ENCODE data around the gene ARHGEF16. TPM values are rescaled to one million over a fixed set of nuclear protein-coding genes. Genes with fewer than 3 reads are reported as not detected.

ARHGEF16 gene
- total RNA-seq, 1 donor from 2014 or later: 11.3 TPM

DNA sequence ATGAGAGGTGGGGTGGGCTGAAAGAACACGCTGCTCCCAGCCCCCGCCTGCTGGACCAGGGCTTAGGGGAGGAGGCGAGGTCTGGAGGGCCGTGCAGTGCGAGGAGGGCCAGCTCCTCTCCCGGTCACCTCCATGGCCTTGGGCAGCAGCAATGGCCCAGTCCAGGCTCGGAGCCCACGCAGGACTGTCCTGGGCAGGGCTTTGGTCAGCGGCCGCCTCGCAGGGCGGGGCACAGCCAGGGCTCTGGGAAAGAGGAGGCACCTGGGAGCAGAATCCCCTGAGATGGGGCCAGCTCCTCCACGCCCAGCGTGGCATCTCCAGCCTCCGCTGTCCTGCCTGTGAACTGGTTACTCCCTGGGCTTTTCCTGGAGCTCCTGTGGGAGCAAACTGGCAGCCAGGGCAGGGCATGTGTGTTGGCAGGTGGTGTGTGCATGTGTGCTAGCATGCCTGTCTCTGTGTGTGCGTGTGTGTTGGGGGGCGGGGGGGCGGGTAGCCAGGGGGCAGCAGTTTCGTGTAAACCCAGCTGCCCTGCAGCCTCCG lies 27.4 kb downstream of the ARHGEF16 start:
- no peaks in the 10 kb centered on the region for H3K4me1 Mint-ChIP-seq
- H3K36me3 Mint-ChIP-seq (ENCODE audit: low read depth): no peaks in the 10 kb centered on the region
- no peak overlapping the region for H3K27ac Mint-ChIP-seq (ENCODE audit: unreplicated experiment)
- H3K9me3 Mint-ChIP-seq: no peaks in the 10 kb centered on the region
- no peak for DNase-seq (ENCODE audit: low read depth, low spot score)
- no peak overlapping the region for H3K4me3 Mint-ChIP-seq
- TF ChIP-seq, protein P1, sequence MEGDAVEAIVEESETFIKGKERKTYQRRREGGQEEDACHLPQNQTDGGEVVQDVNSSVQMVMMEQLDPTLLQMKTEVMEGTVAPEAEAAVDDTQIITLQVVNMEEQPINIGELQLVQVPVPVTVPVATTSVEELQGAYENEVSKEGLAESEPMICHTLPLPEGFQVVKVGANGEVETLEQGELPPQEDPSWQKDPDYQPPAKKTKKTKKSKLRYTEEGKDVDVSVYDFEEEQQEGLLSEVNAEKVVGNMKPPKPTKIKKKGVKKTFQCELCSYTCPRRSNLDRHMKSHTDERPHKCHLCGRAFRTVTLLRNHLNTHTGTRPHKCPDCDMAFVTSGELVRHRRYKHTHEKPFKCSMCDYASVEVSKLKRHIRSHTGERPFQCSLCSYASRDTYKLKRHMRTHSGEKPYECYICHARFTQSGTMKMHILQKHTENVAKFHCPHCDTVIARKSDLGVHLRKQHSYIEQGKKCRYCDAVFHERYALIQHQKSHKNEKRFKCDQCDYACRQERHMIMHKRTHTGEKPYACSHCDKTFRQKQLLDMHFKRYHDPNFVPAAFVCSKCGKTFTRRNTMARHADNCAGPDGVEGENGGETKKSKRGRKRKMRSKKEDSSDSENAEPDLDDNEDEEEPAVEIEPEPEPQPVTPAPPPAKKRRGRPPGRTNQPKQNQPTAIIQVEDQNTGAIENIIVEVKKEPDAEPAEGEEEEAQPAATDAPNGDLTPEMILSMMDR (conservative IDR thresholded peaks at IDR 0.05): no peak
- H3K27me3 Mint-ChIP-seq (ENCODE audit: low read depth): peaks cover 2% of the 10 kb centered on the region

DNA sequence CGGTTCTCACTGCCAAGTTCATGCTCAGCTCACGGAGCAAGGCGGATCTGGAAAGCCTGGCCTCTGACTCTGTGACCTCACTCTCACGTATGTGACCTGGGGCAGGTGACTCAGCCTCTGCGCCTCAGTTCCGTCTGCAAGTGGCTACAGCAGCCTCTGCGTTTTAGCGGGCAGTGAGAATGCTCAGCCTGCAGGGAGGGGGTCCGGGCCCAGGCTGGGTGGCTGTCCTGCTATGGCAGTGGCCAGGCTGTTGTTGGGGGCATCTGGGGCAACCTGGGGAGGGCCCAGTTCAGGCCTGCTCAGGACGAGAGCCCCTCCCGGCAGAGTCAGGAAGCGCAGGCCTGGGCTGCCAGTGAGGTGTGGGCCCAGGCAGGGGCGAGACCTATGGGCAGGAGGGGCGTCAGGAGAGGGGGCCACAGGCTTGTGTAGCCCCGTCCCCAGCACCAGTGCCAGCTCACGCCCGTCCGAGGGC lies 27.9 kb downstream of the ARHGEF16 start:
- no peaks in the 10 kb centered on the region for H3K4me1 Mint-ChIP-seq
- H3K27me3 Mint-ChIP-seq (ENCODE audit: low read depth): peaks cover 2% of the 10 kb centered on the region
- no peaks in the 10 kb centered on the region for H3K36me3 Mint-ChIP-seq (ENCODE audit: low read depth)
- DNase-seq (ENCODE audit: low read depth, low spot score): no peak
- H3K9me3 Mint-ChIP-seq: no peaks in the 10 kb centered on the region
- TF ChIP-seq, protein P1 (conservative IDR thresholded peaks at IDR 0.05): no peak
- no peak overlapping the region for H3K27ac Mint-ChIP-seq (ENCODE audit: unreplicated experiment)
- H3K4me3 Mint-ChIP-seq: no peak overlapping the region

DNA sequence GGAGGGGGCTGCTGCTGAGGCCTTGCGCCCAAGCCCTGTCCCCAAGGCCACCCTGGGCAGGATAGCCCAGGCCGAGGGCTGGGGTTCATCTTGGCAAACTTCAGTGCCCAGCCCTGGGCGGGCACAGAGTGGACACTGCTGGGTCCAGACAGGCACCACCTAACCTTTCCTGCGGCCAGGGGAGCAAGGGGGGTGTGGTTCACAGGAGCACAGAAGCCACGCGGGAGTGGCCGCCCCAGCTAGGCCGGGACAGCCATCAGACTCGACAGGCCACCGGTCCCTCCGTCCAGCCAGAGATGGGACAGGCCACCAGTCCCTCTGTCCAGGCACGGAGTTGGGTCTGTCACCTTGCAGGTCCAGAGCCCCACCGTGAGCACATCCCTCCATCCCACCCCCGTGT lies 28.9 kb downstream of the ARHGEF16 start:
- peaks cover 2% of the 10 kb centered on the region for H3K27me3 Mint-ChIP-seq (ENCODE audit: low read depth)
- H3K4me1 Mint-ChIP-seq: no peaks in the 10 kb centered on the region
- TF ChIP-seq, protein P1 (conservative IDR thresholded peaks at IDR 0.05): no peak
- H3K9me3 Mint-ChIP-seq: peaks cover 5% of the 10 kb centered on the region
- peaks cover 5% of the 10 kb centered on the region for H3K36me3 Mint-ChIP-seq (ENCODE audit: low read depth)
- no peak overlapping the region for H3K4me3 Mint-ChIP-seq
- no peak overlapping the region for H3K27ac Mint-ChIP-seq (ENCODE audit: unreplicated experiment)
- DNase-seq (ENCODE audit: low read depth, low spot score): no peak

DNA sequence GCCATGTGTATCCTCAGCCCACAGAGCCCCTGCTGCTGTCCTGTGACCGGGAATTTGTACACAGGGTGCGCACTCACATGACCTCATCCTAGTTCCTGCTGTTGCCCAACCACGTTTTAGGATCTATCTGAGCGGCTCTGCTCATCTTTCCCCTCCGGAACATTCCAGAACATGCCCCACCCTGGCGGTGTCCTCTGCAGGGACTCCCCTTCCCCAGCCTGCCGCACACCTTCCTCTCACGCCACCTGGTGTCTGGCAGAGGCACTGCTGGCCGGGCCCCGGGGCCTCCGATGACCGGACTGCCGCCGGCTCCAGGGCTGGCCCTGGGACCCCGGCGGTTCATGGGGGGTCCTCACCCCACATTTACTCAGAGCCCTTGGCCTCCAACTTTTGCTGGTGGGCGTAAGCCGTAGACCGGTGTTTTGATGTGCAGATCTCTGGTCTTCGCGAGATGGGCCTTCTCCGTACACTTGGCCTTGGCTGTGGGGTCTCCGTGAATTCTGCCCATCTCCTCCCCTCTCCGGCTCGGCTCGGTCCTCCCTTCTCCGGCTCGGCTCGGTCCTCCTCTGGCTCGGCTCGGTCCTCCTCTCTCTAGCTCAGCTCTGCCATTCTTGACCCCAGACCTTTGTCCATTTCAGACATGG lies 29.5 kb downstream of the ARHGEF16 start:
- H3K27ac Mint-ChIP-seq (ENCODE audit: unreplicated experiment): no peak overlapping the region
- no peak overlapping the region for H3K4me3 Mint-ChIP-seq
- H3K9me3 Mint-ChIP-seq: peaks cover 10% of the 10 kb centered on the region
- H3K4me1 Mint-ChIP-seq: no peaks in the 10 kb centered on the region
- TF ChIP-seq, protein P1 (conservative IDR thresholded peaks at IDR 0.05): peak; percentile 79
- H3K27me3 Mint-ChIP-seq (ENCODE audit: low read depth): peaks cover 2% of the 10 kb centered on the region
- H3K36me3 Mint-ChIP-seq (ENCODE audit: low read depth): peaks cover 10% of the 10 kb centered on the region
- peak; percentile 72 for DNase-seq (ENCODE audit: low read depth, low spot score)

DNA sequence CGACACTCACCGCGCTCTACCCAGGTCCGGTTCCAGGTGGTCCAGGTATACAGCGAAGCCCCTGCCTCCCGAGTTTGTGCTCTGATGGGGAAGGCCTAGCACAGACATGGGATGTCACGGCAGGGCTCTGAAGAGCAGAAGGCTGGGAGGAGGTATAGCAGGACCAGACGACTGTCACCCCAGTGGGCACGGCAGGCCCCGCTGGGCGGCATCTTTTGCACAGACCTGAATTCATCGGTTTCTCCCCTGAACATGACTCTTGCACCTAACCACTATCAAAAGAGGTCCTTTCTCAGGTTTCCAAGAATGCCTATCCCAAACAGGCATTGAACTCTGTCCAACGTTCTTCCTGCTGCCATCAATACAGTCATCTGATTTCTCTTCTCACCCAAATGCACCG lies 30.6 kb downstream of the ARHGEF16 start:
- Mint-ChIP-seq H3K4me1 (no peaks in the 10 kb centered on the region), H3K9me3 (peaks cover 12% of the 10 kb centered on the region), H3K27me3 (ENCODE audit: low read depth) (peaks cover 2% of the 10 kb centered on the region), H3K36me3 (ENCODE audit: low read depth) (peaks cover 13% of the 10 kb centered on the region), H3K27ac (ENCODE audit: unreplicated experiment) (no peak overlapping the region), H3K4me3 (no peak overlapping the region)
- no peak for DNase-seq (ENCODE audit: low read depth, low spot score)
- TF ChIP-seq, protein P1 (conservative IDR thresholded peaks at IDR 0.05): no peak
